GM12892 (cell line): ENCODE data around the gene PRODH2.

Source experiments
- DNase-seq: peaks from one replicate; pipeline ENCODE4 v3.0.0; 2011; ENCODE audit not compliant: insufficient read length
- FAIRE-seq: peaks from 2 replicates; lab custom pipeline; 2011; peaks lifted over from hg19 to GRCh38; lab: Jason Lieb, UNC
- POLR2A ChIP-seq: IDR thresholded peaks from 2 replicates; pipeline ENCODE4 v1.6.1; 2011; ENCODE audit warnings: low read depth, low read length, control low read depth
- POLR2AphosphoS5 ChIP-seq: IDR thresholded peaks from 2 replicates; pipeline ENCODE4 v1.6.1; 2011; ENCODE audit warnings: low read depth, low read length, control low read depth
- TAF1 ChIP-seq: IDR thresholded peaks from 2 replicates; pipeline ENCODE4 v1.6.1; 2011; ENCODE audit warnings: low read depth, mild to moderate bottlenecking, control low read depth, low read length, borderline replicate concordance

The PRODH2 gene

DNA sequence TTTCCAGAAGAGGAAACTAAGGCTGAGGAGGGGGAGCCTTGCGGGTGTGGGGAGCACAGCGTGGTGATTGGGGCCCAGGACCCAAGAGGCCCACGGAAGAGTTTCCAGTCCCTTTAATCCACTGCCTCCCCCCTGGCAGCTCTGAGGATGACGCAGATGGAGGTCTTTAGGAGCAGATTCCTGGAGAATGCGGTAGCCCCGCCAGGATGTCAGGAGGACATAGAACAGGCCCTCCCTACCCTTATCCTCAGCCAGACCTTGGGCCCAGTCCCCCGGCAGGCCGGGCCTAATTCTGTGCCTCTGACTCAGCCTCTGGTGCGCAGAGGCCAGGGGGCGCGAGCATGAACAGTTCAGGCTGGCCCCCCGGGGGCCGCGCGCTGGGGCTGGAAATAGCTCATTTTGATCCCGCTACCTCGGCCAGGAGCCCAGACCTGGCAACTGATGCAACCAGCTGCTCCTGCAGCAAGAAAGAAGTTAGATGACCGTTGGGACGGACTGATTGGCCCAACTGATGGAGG, 55.4 kb downstream of the PRODH2 start:
- TF ChIP-seq POLR2AphosphoS5 (no peak), POLR2A (no peak), TAF1 (no peak)
- DNase-seq = no peak
- no peak for FAIRE-seq

DNA sequence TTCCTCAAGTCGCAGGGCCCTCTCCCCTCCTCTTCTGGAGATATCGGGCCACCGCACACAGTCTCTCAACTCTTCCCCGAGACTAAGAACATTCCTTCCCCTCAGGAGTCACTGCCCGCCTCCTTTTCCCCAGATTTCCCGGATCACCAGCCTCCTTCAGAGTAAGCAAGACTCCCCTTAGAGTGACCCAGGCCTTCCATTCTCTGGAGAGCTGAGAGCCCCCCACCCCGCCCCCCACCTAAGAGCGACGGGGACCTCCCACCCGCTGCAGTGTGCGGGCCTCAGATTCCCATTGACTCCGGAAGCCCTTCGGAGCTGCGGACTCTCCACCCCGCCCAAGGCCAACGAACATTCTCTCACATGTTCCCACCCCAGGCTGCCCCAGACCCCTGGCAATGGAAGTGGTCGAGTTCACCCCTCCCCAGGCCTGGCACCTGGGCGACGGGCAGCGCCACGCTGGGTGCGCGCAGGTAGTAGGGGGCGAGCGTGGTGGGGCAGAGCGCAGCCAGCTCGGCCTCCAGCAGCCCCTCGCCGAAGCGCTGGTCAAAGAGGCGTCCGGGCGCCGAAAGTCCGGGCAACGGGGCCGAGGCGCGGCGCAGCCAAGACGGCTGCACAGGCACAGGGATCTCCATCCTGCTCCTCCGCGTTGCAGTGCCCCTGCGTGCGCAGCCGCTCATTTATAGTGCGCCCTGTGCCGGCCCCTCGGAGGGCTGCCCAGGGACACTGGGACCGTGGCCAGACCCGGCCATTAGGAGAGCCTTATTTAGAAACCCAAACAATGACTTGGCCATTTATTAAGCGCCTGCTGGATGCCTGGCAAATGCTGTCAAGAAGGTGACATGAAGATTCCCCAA, 56.0 kb downstream of the PRODH2 start, which contains the start of gene HSPB6:
Gene HSPB6, minus strand, starts transcription at position 653 of the 854 bp plus-strand sequence. Its CDS starts 21 bp downstream, at position 632.
- DNase-seq = no peak
- FAIRE-seq = no peak
- TF ChIP-seq TAF1 (no peak), POLR2AphosphoS5 (no peak), POLR2A (no peak)

DNA sequence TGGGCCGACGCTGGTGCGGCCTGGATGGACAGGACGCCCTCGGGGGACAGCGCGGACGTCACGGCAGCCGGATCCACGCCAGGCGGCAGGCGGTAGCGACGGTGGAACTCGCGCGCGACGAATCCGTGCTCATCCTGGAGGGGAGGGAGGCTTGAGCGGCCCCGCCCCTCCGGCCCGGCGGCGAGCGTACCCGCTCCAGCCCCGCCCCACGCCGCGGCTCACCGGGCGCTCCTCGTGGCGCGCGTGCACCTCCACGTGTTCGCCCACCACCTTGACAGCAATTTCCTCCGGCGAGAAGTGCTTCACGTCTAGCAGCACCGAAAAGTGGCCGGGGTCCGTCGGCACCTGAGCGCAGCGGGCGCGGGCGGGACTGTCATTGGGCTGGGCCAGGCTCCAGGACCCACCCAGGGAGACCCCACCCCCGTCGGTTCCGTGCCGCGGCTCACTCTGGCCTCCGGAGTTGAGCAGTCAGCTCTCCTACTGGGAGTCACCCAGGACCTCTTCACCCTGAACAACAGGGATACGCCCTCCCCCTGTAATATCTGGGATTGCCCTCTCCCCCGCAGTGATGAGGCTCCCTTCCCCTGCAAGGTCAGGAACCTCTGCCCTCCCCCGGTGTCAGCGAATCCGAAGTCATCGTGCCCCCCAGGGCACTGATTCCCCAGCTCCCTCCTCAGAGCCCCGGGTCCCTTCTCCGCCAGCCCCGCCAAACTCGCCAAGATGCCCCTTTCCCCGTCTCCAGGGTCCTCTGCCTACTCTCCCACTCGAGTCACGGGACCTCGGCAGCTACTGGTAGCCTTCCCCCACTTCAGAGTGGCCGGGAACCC, 56.9 kb downstream of the PRODH2 start:
- FAIRE-seq (no peak), DNase-seq (no peak)
- TF ChIP-seq POLR2A = no peak
- TF ChIP-seq TAF1 = no peak
- TF ChIP-seq POLR2AphosphoS5 = no peak

- no peak for DNase-seq
- FAIRE-seq = no peak
- TF ChIP-seq TAF1 (no peak), POLR2A (no peak), POLR2AphosphoS5 (no peak)
Measured at GRCh38 chr19:35755131-35755549, 57.5 kb downstream of the PRODH2 start.

DNA sequence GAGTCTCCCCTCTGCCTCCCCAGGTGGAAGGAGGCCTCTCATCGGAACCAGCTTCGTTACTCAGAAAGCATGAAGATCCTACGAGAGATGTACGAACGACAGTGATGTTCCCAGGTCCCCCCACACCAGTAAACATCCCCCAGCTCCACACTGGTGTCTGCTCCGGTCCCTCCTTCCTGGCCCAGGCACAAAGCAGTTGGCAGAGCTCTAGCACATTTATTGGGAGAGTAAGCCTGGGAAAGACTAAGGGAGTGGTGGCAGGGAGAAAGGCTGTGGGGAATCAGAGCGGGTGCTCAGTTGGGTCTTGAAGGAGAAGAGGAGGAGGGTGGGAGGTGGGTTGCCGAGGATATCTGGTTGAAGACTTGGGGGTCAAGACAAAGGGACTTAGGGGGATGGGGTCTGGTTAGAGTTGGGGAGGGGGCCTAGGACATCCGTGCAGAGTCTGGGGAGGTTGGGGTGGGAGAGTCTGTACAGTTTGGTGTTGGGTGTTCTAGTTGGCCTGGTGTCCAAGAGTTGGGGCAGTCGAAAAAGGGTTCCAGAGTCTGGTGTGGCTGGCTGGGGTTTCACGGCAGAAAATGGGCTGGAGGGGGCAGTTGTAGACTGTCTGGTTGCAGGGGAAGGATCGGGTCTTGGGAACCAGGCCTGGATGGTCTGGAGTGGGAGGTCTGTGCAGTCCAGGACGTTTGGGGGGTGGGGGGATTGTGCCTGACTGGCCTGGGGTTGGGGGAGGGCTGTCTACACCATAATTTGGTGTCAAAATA, 58.1 kb downstream of the PRODH2 start:
- FAIRE-seq (no peak), DNase-seq (no peak)
- TF ChIP-seq POLR2A = no peak

GRCh38 chr19:35753634-35754369, 58.8 kb downstream of the PRODH2 start:
- FAIRE-seq (no peak), DNase-seq (no peak)
- no peak for TF ChIP-seq TAF1
- no peak for TF ChIP-seq POLR2A
- no peak for TF ChIP-seq POLR2AphosphoS5

GRCh38 chr19:35752746-35753350, 59.8 kb downstream of the PRODH2 start:
- no peak for DNase-seq
- no peak for TF ChIP-seq TAF1
- TF ChIP-seq POLR2A = no peak
- TF ChIP-seq POLR2AphosphoS5 = no peak
- no peak for FAIRE-seq

DNA sequence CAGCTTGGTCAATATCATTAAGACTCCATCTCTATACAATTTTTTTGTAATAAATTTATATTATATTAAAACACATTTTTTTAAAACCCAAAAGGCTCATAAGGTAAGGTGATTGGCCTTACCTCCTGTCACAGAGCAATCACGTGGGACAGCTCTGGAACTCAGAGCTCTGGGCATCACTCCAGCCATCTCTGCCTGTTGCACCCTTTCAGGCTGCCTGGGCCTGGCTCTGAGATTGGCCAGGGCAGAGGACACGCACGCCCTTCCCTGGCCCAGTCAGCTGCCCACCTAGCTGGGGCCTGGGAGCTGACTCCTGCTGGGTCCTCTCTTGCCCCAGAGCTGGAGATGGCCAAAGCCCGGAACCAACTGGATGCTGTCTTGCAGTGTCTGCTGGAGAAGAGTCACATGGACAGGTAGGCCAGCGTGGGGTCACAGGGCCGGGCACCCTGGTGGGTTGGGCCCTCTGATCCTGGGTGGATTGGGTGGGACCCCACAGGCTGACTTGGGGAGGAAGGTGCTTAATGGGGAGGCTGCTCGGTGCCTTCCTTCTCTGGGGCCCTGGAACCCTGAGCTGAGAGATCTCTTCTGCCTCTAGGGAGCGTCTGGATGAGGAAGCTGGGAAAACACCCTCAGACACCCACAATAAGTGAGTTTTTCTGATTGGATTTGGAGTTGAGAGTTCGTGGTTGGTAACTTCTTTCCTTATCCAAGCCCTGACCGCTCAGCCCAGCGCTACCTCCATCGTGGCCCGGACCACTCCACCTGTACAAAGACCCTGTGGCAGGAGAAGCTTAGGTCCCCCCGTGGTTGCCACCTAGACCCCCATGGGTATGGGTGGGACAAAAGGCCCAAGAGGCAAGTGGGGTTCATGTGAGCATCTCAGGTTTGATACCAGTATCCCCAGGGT, 60.6 kb downstream of the PRODH2 start:
- FAIRE-seq (no peak), DNase-seq (no peak)
- TF ChIP-seq POLR2A = no peak
- TF ChIP-seq POLR2AphosphoS5 = no peak
- TF ChIP-seq TAF1 = no peak

DNA sequence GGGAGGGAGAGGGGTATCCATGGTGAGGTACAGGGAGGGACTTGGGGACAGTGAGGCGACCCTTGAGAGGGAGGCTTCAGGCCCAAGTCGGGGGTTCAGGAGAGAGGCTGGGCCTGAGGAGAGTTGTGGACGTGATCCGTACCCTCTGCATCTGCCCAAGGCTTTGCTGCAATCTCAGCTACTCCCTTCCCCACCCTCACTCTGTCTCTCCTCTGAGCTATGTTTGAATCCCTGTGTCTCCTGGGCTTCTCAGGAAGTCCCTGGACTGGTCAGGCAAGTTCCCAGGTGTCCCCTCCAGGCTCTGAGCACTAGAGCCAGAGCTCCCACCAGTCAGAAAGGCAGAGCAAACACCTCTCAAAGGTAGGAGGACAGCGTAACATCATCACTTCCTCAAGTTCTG, 62.5 kb downstream of the PRODH2 start:
- DNase-seq (no peak), FAIRE-seq (no peak)
- no peak for TF ChIP-seq POLR2A
- TF ChIP-seq TAF1 = no peak
- TF ChIP-seq POLR2AphosphoS5 = no peak
